OCI-LY3 (cell line): Measurements from ENCODE around the gene TM9SF4.
"Not testable (repeated sequence)": the region's sequence is repeated elsewhere in the genome, so short reads cannot be mapped to it uniquely, and the experiment has no call there.

ENCODE experiments used
- H2AFZ ChIP-seq: fragments of 200-600, 300-600 bp; shearing (Covaris generic); 2 replicates; pipeline ENCODE4 v1.6.0; 2014; ENCODE audit warnings: antibody characterized with exemption, low read depth, low read length
- H3K27ac ChIP-seq: fragments of 200-600, 300-600 bp; sonication (generic); 2 replicates; pipeline ENCODE4 v1.5.1; 2014; ENCODE audit warnings: mild to moderate bottlenecking, low read length, moderate library complexity, mixed read lengths
- H3K27me3 ChIP-seq: fragments of 200-600, 300-600 bp; sonication (generic); 2 replicates; pipeline ENCODE4 v1.6.1; 2014; ENCODE audit warnings: low read depth, low read length, mixed read lengths
- H3K36me3 ChIP-seq: fragments of 200-600, 300-600 bp; sonication (generic); replicated peaks from 2 replicates; pipeline ENCODE3; 2014; ENCODE audit warnings: low read depth, low read length, mixed read lengths
- H3K4me1 ChIP-seq: fragments of 300-600, 200-600 bp; sonication (generic); 2 replicates; pipeline ENCODE4 v1.6.1; 2014; ENCODE audit warnings: low read length, mixed read lengths
- H3K4me2 ChIP-seq: fragments of 200-600, 300-600 bp; sonication (generic); 2 replicates; pipeline ENCODE4 v1.6.1; 2014; ENCODE audit warnings: low read length, mixed read lengths
- H3K4me3 ChIP-seq: fragments of 300-600, 200-600 bp; sonication (generic); 2 replicates; pipeline ENCODE4 v1.5.1; 2014; ENCODE audit warnings: antibody characterized with exemption, mild to moderate bottlenecking, low read length, moderate library complexity
- H3K79me2 ChIP-seq: fragments of 300-600, 200-600 bp; shearing (Covaris generic); 2 replicates; pipeline ENCODE4 v1.6.1; 2014; ENCODE audit warnings: mild to moderate bottlenecking, low read length, mixed read lengths
- H3K9ac ChIP-seq: fragments of 300-600, 200-600 bp; shearing (Covaris generic); 2 replicates; pipeline ENCODE4 v1.6.0; 2014; ENCODE audit warnings: mild to moderate bottlenecking, low read length, moderate library complexity
- H3K9me3 ChIP-seq: fragments of 200-600, 300-600 bp; shearing (Covaris generic); 2 replicates; pipeline ENCODE4 v1.6.1; 2014; ENCODE audit warnings: low read length, mixed read lengths; ENCODE audit not compliant: insufficient read depth
- H4K20me1 ChIP-seq: fragments of 200-600, 300-600 bp; sonication (generic); 2 replicates; pipeline ENCODE4 v1.6.1; 2016; ENCODE audit warnings: low read length, mixed read lengths; ENCODE audit not compliant: insufficient read depth
- CTCF ChIP-seq: fragments of 200-600, 300-600 bp; sonication (generic); IDR thresholded peaks from 2 replicates; pipeline ENCODE4 v1.5.1; 2014; ENCODE audit warnings: antibody characterized with exemption, low read length, low read depth
- EZH2phosphoT487 ChIP-seq: fragments of 200-600 bp; shearing (Covaris generic); IDR thresholded peaks from 2 replicates; pipeline ENCODE4 v1.6.1; 2018; ENCODE audit warnings: antibody characterized with exemption, mixed run types, low read depth

The TM9SF4 gene

GRCh38 chr20:32168184-32168910 is 58.8 kb downstream of the TM9SF4 start:
- TF ChIP-seq EZH2phosphoT487 (no peak), CTCF (no peak)
- no peak overlapping the region for H2AFZ ChIP-seq
- H4K20me1 ChIP-seq, result no peaks in the 10 kb centered on the region
- peaks cover 37% of the 10 kb centered on the region for H3K36me3 ChIP-seq
- no peaks in the 10 kb centered on the region for H3K79me2 ChIP-seq
- H3K27me3 ChIP-seq, result no peaks in the 10 kb centered on the region
- H3K4me1 ChIP-seq, result no peaks in the 10 kb centered on the region
- no peaks in the 10 kb centered on the region for H3K9me3 ChIP-seq
- no peak overlapping the region for H3K9ac ChIP-seq
- H3K4me2 ChIP-seq, result no peak overlapping the region
- H3K4me3 ChIP-seq, result no peak overlapping the region
- no peak overlapping the region for H3K27ac ChIP-seq

GRCh38 chr20:32177696-32178095 is 68.2 kb downstream of the TM9SF4 start:
- not testable (repeated sequence) for H3K4me2 ChIP-seq, H3K36me3 ChIP-seq, H3K9ac ChIP-seq, H3K27me3 ChIP-seq, H3K9me3 ChIP-seq, H3K4me3 ChIP-seq, H3K27ac ChIP-seq, H2AFZ ChIP-seq, H4K20me1 ChIP-seq, H3K4me1 ChIP-seq, H3K79me2 ChIP-seq

- Histone ChIP-seq H3K4me2 (no peak overlapping the region), H3K9ac (no peak overlapping the region), H3K4me1 (no peaks in the 10 kb centered on the region), H3K4me3 (no peak overlapping the region), H2AFZ (no peak overlapping the region), H3K27me3 (no peaks in the 10 kb centered on the region), H3K9me3 (no peaks in the 10 kb centered on the region), H3K36me3 (no peaks in the 10 kb centered on the region), H4K20me1 (no peaks in the 10 kb centered on the region; the same call in 1 of the 2 replicates), H3K79me2 (no peaks in the 10 kb centered on the region), H3K27ac (no peak overlapping the region)
- TF ChIP-seq EZH2phosphoT487 (no peak), CTCF (no peak)
These were observed 70.0 kb downstream of the TM9SF4 start for GRCh38 chr20:32179515-32179914.

GRCh38 chr20:32179934-32180333 is 70.4 kb downstream of the TM9SF4 start:
- Histone ChIP-seq H3K27me3 (no peaks in the 10 kb centered on the region), H3K4me3 (no peak overlapping the region), H3K36me3 (no peaks in the 10 kb centered on the region), H3K4me2 (no peak overlapping the region), H3K79me2 (no peaks in the 10 kb centered on the region), H3K27ac (no peak overlapping the region), H2AFZ (no peak overlapping the region), H3K4me1 (no peaks in the 10 kb centered on the region), H3K9ac (no peak overlapping the region), H4K20me1 (no peaks in the 10 kb centered on the region; the same call in 1 of the 2 replicates), H3K9me3 (no peaks in the 10 kb centered on the region)
- TF ChIP-seq EZH2phosphoT487, result no peak
- TF ChIP-seq CTCF, result no peak
